ENCODE data around the gene WEE2.

GRCh38 chr7:141663081-141663849, 44.9 kb upstream of the WEE2 start:
- no peak for TF ChIP-seq GFI1 (CRISPR knock-in tag; IDR thresholded peaks at IDR 0.05; ENCODE audit: borderline replicate concordance)
- TF ChIP-seq ZFYVE20 (CRISPR knock-in tag; IDR thresholded peaks at IDR 0.05; ENCODE audit: borderline replicate concordance, low read depth), result no peak
- no peak for TF ChIP-seq JARID2 (CRISPR knock-in tag; IDR thresholded peaks at IDR 0.05; ENCODE audit: insufficient replicate concordance)
- no peak for TF ChIP-seq CENPX (CRISPR knock-in tag; IDR thresholded peaks at IDR 0.05)
- TF ChIP-seq CREBL2 (CRISPR knock-in tag; IDR thresholded peaks at IDR 0.05; ENCODE audit: borderline replicate concordance), result no peak
